Measurements from ENCODE around the gene KLHDC3.
A peak's percentile ranks its signal among the peaks of the same experiment; 100 is the strongest.

KLHDC3 gene, protein sequence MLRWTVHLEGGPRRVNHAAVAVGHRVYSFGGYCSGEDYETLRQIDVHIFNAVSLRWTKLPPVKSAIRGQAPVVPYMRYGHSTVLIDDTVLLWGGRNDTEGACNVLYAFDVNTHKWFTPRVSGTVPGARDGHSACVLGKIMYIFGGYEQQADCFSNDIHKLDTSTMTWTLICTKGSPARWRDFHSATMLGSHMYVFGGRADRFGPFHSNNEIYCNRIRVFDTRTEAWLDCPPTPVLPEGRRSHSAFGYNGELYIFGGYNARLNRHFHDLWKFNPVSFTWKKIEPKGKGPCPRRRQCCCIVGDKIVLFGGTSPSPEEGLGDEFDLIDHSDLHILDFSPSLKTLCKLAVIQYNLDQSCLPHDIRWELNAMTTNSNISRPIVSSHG
- total RNA-seq = 17.2 to 78.7 (median 53.4) reads per million in 17 experiments

DNA sequence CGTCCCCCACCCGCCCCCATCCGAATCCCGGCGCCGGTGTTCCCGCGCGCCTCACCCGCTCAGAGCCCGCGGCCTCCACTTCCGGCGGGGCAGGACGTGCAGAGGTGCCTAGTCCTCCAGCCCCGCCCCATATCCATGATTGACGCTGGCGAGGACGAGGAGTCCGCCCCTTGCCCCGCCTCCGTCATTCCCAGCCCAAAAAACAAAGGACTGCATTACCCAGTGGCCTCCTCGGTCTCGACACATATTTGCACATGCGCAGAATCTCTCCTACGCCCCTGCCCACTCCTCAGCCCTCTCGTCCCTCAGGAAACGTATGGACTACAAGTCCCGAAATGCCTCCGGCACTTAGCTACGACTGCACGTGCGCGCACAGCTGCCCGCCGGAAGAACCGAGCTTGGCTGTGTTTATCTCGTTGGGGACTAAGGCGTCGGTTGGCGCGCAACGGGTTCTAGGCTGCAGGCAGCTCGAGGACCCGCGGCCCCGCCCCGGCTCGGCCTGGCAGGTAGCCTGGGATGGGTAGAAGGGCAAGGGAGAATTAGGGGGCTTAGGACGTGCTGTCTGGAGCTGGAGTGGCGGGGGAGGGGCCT, at the start of gene KLHDC3, which contains the start of gene MEA1:
TSS of gene KLHDC3 (plus strand) at position 407 of the 591 bp plus-strand sequence. CDS start 2,944 bp downstream, outside the sequence.
TSS of gene MEA1 (minus strand) at position 104 of the 591 bp plus-strand sequence. CDS start 133 bp downstream, outside the sequence.
- DNase-seq = peak; percentile 99 to 100 (median 100)

DNA sequence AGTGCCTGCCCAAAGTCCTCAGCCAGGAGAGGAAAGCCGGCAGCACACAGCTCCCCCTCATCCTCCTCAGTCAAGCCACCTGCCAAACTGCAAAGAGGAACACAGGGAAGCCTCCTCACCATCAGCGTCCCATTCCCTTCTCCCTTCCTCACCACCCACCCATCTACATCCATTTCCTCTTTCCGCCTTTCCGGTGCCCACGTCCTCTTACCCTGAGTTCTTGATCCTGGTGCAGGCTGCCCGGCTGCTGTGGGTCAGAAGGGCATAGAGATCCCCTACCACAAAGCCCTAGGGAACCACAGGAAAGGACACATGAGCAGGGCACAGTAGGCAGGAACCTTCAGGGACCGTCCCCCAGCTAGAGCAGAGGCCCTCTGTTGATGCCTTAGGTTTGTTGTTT, 47.5 kb upstream of the KLHDC3 start:
- DNase-seq = peak; percentile 29 to 57 (median 49)

DNA sequence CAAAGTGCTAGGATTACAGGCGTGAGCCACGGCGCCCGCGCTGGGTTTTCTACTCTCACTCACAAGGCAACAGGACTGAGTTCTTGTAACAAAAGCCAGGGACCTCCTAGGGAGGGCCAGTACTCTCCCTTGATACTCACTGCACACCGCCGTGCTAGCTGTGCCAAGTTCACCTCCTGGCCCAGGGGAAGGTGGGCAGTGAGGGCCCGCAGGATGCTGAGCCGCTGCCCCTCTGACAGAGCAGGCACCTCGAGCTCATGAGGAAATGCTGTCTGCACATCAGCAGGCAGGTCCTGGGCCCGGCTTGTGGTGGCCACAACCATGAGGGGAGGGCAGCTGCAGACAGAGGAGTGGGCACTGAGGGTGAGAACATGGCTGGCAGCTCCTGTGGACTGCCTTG, 46.8 kb upstream of the KLHDC3 start:
- no peak for DNase-seq

DNA sequence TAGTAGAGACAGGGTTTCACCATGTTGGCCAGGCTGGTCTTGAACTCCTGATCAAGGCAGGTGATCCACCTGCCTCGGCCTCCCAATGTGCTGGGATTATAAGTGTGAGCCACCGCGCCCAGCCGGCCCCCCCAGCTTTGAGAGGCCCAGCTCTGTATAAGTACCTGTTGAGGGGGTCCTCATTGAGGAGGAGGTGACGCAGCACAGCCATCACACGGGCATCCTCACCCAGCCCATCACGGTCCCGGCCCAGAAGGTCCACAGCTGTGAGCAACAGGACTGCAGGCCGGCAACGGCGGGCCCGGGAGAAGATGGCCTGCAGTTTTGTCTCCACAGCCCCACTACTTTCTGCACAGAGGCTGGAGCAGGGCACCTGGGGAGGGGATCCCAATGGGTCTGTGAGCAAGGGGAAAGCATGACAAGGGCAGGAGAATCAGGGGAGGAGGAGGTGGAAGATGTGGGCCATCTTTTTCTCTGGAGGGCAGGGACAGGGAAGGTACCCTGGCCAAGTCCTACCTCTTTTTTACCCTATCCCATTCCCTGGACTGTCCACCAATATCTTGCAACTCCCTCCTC, 45.8 kb upstream of the KLHDC3 start:
- no peak for DNase-seq

DNA sequence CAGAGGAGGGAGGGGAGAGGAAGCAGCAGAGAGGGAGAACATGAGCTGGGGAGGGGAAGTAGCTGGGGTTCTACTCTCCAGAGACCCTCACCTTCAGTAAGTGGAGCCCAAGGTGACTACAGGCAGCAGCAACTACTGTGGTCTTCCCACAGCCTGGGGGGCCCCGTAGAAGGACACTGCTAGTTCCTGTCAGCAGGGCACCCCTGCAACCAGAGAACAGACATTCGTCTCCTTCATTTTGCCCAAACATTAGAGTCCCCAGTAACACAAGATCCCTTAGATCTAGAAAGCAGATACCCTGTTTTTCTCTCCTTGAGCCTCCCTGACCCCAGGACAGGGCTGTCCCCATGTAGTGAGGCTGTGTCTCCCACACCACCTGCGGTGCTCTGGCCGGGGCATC, 45.3 kb upstream of the KLHDC3 start:
- no peak for DNase-seq

DNA sequence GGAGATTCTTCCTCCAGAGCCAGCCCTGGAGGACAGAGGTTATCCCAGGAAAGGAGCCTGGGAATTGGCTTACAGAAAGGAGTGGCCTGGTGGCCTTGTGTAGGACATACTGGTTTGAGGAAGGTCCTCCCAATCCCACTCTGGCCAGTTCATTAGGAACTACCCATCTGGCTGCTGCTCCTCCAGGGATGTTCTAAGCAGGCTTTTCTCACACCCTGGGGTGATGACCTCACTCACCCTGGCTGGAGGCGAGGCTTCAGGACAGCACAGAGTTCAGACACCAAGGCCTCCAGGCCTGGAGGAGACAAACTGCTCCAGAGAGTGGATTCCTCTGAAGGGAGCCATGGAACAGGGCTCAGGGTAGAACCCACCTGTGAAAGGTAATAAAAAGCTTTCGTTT, 44.6 kb upstream of the KLHDC3 start:
- DNase-seq = peak in 1 of 4 experiments; percentile 26

DNA sequence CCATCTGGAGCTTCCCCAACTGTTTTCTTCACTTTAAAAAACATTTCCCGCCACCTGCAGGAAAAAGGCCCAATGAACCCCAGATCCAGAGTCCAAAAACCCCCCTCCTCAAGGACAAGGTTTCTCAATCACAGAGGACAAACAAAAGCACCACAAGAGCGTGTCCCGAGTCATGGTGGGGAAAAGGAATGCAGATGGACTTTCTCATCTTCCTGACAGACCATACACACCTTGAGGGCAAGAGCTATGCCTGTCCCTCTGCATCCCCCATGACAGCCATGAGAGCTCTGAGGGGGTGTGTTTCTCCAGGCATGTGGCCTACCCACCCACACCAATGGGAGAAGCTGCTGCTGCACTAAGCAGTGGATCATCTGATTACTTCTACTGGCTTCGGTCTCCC, 44.1 kb upstream of the KLHDC3 start:
- DNase-seq = no peak

DNA sequence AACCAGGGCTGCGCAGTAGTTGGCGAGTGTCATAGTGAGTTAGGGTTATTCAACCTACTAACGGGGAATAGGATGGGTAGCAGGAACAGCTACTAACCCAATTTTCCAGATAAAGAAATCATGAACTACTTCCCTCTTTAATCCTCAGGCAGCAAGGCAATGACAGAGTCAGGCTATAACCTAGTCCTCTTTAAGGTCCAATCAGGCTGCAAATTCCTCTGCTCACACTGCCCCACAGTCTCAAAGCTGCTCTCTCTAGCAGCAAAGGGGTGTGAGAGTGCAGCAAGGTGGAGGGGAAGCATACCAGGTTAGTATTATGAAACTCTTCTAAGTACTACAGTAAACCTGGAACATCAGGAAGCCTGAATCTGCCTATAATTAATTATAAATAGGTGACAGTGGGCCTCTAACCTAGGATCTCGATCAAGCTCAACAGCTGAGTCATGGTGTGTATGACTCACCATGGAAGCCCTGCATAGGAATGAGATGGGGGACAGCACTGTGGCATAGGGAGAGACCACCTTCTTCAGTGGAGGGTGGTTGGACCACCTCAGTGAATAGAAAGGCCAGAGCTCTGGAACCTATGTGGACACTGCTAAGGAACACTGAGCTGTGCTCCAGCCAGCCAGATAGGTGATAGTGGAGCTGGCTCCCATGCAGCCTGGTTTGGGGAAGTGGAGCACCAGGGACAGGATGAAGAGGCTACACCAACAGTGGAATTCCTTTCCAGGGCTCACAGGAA, 43.0 kb upstream of the KLHDC3 start:
- peak in 3 of 4 experiments; percentile 39 to 56 (median 42) for DNase-seq

DNA sequence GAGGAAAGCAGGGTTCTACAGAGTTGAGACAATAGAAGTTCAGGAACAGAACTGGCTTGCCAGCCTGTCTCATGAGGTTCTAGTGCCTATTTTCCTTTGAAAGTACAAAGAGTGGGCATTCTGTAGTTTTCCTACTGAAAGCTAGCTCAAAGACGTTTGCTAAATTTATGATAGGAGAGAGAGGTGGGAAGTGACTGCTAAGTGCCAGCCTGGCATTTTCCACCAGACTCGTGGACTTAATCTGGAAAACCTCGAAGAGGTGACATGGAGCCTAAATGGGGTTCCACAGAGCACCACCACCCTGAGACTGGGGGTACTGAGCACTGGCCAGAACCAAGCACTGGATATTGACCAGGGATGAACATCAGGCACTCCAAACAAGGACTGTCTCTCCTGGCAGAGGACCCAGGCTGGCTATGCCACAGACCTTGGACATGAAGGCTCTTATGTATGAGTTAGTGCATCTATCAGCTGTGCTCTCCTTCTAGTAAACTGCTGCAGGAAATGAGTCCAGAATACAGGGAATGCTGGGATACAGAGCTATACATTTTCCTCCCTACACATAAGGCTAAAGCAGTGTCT, 42.2 kb upstream of the KLHDC3 start:
- no peak for DNase-seq

DNA sequence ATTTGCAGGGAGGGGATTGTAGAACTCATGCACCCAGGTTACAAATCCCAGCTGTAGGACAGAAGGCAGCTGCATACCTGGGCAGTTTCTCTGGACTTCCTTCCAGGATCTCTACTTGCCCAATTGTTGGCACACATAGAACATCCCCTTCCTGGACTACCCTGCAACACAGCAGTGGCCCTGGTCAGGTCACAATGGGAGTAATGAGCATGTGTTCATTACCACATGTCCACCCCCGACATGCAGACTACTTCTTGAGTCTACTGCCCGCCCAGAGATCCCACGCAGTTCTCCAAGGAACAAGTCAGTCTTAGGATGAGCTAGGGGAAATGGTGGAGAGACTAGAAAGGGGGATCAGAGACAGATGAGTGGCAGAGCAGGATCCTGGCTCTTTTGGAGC, 40.1 kb upstream of the KLHDC3 start:
- DNase-seq = peak; percentile 59 to 79 (median 76)

DNA sequence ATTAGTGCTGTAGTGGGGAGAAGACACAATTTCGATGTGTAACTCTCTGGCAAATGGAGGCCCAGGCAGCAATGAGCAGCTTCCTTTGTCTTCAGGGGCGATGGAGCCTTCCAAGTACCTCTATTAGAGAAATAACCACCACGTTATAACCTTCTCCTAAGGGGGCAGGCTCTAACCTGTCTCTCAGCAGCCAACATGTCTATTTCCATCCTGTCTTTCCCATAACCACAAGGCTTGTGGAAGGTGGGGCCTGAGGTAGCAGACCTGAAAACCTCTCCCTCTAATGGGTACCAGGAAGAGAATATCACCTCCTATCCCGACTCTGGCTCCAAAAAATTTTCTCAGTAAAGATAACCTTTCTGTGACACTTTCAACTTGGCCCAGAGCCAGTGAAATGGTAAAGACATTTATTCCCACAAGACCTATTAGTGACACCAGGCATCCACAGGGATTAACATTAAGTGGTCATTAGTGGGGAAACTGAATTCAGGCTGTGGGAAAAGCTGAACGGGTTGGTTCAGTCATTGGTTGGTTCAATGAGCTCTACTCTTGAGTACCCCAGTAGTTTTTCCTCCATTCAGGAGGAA, 39.0 kb upstream of the KLHDC3 start:
- no peak for DNase-seq

DNA sequence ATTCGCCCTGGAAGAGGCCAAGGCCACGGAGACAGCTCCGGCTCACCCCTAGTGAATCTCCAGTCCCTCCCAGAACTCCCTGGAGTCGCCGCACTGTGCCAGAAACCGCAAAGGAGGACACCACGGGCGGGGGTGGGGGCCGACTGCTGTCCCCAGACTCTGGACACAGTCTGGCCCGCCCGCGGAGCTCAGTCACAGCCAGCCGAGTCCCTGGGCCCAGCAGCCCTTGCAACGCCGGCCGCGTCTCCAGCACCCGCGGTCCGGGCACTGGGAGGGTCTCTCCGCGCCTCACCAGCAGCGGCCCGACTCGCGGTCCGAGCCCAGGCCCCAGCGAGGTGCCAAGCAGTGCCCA, 35.6 kb upstream of the KLHDC3 start:
- peak; percentile 32 to 62 (median 42) for DNase-seq

DNA sequence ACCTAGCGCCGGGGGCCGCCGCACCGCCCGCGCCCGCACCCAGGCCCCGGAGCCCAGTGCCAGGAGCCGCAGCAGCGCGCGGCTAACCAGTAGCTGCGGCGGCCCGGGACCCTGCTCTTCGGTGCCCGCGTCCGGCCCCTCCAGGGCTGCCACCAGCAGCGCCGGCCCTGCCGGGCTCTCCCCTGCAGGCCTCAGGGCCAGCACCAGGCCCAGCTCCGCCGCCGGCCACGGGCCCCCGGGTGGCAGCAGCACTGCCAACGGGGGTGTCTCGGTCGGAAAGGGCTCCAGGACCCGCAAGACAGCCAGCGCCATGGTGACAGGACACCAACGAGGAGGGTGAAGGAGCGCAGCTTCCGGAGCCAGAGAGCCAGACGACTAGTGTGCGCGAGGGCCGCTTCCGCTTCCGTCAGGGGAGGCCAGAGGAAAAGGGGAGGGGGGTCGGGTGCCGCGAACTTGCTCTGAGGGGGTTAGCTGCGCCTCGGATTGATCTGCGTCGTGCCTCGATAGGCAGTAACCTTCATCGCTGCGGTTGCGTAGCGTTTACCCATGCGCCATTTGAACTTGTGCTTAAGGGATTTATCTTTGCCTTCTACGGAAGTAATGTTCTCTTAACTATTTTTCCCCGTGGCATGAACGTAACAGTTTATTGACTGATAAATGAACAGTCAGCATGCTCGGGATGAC, 35.1 kb upstream of the KLHDC3 start, which contains the start of gene PEX6:
TSS of gene PEX6 (minus strand) at position 343 of the 684 bp plus-strand sequence. CDS start at position 312, 31 bp downstream.
- DNase-seq = peak; percentile 83 to 96 (median 92)

DNA sequence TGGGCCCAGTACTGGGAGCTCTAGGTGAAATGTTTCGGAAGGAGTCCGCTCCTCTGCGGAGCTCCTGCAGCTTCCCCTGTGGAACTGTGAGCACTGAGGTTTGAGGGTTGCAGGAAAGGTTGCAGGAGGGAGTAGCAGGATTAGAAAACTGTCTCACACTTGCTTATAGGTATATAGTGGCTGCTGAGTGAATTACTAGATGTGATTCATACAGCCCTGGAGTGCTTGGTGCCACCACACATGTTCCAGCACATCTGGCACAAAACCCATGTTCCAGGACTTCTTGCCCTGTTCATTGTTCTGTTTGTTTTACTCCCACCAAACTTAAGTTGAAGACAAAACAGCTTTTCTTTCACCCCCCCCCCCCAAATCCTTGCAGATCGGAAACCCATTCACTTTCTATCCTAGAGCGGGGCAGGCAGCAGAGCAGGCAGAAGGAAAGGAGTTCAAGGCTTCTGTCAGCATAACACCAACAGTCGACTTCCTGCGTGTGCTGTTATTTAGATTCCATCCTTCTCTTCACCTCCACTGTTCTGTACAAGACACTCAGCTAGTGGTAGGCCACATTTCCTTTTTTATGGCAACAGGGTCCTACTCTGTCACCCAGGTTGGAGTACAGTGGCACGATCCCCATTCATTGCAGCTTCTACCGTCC, 34.4 kb upstream of the KLHDC3 start:
- DNase-seq = no peak

DNA sequence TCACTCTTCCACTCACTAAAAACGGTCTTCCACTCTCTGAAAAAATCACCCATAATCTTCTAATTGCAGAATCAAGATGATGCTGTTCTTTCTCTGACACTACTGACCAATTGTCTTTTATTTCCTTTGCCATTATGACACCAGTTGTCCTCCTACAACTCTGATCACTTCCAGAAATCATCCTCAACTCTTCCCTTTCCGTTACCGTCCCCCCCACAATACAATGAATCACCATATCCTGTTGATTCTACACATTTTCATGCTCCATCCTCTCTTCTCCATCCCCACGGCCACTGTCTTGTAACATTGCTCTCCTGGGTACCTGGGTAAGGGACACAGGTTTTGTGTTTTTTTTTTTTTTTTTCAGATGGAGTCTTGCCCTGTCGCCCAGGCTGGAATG, 32.2 kb upstream of the KLHDC3 start:
- peak in 1 of 4 experiments; percentile 15 for DNase-seq

DNA sequence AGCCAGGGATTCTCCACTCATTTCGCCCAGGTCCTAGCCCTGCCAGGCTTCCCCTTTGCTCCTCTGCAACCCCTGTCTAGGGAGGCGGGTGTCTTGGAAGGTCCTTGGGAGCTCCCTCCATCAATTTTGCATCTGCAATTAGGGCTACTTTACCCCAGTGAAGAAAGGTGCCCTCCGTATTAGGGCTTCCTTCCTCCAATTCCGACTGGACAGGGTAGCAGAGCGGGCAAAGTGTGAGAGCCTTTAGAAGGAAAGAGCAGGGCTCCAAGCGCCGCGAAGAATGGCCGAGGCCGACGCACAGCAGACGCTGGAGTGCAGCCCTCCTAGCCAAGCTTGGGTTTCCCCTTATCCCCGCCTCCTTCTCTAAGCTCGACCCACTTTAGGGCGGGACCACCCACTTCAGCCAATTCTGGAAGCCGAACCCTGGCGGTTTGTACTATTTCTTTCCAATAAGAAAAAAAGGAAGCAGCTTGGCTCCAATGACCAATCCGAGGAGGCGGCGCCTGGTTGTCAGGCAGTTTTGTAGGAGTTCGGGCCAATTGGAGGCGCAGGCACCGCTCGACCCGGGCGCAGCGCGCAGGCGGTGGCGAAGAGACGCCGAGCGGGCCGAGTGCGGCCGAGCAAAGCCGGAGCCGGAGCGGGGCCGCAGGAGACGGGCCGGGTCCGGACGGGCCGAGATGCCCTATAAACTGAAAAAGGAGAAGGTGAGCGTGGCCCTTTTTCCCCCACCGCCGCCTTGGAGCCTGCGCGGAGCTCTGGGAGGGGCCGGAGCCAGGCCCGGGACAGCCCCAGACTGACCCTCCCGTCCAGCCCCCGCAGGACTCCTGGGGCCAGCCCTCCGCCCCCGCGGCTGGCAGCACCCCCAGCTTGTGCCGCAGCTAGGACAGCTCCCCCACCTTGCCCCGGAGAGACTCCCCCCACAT, 29.8 kb upstream of the KLHDC3 start, which contains the start of gene PPP2R5D:
TSS of gene PPP2R5D (plus strand) at position 570 of the 923 bp plus-strand sequence. CDS start at position 678, 108 bp downstream.
- DNase-seq = peak; percentile 97 to 99 (median 98)

DNA sequence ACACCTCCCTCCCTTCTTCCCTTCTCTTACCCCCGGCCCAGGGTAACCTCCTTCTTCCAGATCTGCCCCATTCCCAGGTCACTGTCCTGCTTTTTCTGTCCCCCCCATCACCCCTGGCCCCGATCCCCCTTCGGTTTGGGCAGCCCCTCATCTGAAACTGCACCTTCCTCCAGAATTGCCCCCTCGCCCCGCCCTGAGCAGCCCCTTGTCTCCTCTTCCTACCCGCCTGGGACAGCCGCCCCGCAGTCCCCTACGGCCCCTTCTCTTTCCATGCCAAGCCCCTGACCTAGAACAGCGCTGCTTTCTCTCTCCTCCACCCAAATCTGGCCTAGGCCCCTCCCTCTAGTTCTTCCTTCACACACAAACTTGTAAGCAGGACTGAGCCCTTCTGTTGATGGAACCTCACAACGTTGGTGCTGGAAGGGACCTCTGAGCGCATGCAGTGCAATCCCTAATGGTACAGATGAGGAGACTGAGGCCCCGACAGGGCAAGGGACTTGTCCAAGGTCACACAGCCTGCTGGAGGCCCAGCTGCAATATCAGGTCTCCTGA, 29.0 kb upstream of the KLHDC3 start:
- DNase-seq = peak in 1 of 4 experiments; percentile 29

DNA sequence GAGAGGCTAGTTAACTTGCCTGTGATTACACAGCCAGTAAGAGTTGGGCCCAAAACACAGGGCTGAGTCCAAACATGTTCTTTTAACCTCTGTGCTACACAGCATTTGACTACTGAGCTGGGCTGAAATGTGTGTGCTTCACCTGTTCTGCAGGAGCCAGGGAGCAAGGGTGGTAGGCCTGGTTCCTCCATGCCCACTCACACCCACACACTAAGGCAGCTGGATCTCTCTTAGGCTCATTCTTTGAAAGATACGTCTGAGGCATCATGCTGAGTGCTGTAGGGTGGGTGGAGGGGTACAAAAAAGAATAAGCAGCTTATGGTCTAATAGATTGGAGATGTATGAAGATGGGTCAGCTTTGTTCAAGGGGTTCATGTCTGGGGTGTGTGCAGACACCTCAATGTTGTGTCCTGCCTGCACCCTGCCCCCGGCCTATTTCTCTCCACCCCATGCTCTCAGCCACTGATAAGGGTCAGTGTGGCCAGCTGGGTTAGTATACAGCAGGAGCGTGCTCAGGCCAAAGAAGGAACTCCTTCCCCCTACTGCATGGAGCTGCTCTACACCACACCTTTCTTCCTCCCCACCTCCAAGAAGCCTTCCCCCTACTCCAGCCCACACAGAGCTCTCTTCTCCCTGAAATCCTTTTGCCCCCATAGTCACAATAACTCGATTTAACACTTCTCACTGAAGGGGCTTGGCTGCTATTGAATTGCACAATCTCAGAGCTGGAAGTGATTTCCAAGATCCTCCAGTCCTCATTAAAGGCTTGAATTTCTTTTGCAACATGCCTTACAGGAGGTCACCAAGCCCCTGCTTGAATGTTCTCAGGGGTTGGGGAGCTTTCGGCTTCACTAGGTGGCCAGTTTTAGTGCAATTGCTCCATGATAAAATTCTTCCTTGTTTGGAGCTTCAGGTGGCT, 26.3 kb upstream of the KLHDC3 start:
- DNase-seq = no peak

Measured in suppressor macrophage (primary cell).